ENCODE results near the gene GYS2. TPM values are rescaled to one million over a fixed set of nuclear protein-coding genes. Genes with fewer than 3 reads are reported as not detected.
A peak's percentile ranks its signal among the peaks of the same experiment; 100 is the strongest.

Gene GYS2
- polyA plus RNA-seq, 4 donors, result 0.10 to 0.32 (median 0.17) TPM; not detected in 1

DNA sequence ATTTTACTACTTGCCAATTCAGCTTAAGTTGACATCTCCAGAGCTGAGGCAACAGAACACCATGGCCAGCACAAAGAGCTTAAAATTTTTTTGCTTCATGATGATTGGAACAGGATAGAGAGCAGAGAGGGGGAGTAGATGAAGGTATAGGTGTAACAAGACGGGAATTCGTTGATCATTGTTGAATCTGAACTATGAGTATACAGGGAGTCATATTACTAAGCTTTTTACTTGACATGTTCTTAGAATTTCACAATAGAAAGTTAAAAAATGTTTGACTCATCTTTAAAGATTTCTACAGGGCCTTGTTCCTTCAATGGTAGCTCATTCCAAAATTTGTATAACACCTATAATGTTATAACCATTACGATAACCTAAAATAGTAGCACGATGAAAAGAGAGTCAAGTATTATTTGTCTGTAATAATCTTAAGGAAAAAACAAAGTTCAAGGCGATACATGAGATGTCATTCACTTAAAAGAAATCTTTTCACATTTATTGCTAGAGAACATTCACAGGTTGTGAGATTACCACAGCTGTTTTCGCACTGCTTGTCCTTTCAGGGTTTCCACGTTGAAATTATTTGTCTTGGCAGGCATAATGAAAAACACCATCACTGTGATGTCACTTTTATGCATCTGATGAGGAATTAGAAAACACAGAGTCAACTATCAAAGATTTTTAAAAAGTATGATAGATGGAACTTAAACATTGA, 44.6 kb downstream of the GYS2 start:
- no peak for DNase-seq (ENCODE audit: low read depth in 4 of 4, low spot score in 3 of 4)

DNA sequence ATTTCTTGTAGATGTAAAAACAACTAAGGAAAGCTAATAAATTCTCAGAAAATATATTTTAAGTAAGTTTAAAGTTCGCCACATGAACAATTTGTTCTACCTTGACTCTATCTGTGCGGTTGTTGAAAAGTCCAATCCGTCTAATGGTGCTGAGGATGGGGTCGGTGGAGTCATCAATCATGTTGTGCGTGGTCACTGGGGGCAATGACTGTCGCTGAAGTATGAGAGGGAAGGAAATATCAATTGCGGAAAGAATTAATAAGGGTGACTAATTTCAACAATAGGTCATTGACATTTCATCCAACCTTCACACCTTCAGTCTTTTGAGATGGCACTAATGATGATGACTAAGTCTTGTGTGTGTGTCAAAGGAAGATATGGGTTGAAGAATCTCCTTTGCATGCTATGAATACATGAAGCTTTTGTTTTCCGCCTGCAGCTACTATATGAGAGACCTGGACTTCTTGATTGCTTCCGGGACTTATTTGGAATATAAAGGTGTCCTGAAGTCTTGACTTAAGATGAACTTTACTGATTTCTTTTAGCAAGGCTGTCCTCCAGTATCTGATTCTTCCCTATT, 46.5 kb downstream of the GYS2 start:
- no peak for DNase-seq (ENCODE audit: low read depth in 4 of 4, low spot score in 3 of 4)

DNA sequence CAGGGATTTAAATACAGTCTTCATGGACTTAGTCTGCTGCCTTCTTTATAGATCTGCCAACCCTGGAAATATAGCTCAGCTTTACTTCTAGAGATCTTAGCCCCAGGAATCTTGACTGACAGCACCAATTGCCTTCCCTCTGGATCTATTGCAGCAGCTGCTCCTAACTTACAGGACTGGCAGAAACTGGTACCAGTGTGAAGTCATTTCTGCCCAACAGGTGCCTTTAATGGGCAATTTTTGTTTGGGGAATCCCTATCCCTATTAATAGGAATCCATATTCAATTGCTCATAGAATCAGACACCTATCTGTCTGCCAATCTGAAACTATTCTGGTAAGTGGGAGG, 51.3 kb downstream of the GYS2 start:
- no peak for DNase-seq (ENCODE audit: low read depth in 4 of 4, low spot score in 3 of 4)

DNA sequence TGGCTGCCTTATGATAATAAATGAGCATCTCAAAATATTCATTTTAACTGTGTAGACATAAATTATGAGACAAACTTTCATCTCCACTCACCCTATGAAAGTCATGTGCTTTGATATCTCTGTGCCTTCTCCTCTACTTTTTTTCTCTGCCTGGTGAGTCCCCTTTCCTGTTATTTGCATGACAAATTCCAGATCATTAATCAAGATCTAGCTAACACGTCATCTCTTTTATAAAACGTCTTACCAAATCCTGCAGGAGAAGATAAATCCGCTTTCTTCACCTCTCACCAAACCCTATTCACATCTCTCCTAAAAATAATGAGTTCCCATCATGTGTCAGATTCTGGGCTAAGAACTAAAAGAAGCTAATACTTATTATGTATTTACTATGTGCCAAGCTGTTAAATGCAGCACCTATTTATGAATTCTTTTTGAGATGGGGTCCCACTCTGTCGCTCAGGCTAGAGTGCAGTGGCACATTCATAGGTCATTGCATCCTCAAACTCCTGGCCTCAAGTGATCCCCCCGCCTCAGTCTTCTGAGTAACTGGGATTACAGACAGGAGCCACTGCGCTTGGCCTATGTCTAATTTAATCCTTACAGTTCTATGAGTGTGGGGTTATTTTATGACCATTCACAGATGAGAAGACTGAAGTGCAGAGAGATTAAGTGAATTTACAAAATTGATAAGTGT, 51.9 kb downstream of the GYS2 start:
- DNase-seq (ENCODE audit: low read depth in 4 of 4, low spot score in 3 of 4), result no peak

DNA sequence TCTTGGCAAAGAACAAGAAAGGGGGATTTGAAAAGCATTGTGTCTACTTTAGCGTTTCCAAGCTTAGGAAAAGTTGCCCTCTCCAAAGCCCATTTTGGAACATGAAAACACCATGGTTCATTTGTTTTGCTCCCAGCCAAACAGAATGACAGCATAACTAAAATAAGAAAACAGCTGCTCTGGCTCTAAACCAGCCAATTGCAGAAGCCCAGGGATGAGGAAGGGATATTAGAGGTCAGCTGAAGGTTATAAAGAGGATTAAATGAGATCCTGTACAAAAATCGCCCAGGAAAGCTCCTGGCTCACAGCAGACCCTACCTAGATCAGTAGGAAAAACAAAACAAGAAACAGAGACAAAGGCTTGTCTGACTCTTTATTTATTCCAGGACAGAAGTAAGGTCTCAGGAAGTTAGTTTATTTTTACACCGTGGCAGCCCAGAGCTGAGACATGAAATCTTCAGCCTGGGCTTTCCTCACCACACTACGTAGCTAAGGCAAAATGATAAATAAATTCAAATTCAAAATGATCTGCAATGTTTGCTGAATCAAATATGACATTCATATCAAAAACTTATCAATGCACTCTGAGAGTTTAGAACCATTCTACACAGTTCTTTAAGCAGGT, 52.7 kb downstream of the GYS2 start:
- no peak for DNase-seq (ENCODE audit: low read depth in 4 of 4, low spot score in 3 of 4)

DNA sequence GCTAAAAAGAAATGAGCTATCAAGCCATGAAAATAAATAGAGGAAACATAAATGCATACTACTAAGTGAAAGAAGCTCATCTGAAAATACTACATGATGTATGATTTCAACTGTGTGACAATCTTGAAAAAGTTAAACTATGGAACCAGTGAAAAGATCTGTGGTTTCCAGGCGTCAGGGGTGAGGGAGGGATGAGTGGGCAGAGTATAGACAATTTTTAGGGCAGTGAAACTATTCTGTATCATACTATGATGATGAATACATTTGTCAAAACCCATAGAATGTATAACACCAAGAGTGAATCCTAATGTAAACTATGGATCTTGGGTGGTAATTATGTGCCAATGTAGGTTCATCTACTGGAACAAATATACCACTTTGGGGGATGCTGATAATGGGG, 57.2 kb downstream of the GYS2 start:
- DNase-seq (ENCODE audit: low read depth in 4 of 4, low spot score in 3 of 4), result no peak

DNA sequence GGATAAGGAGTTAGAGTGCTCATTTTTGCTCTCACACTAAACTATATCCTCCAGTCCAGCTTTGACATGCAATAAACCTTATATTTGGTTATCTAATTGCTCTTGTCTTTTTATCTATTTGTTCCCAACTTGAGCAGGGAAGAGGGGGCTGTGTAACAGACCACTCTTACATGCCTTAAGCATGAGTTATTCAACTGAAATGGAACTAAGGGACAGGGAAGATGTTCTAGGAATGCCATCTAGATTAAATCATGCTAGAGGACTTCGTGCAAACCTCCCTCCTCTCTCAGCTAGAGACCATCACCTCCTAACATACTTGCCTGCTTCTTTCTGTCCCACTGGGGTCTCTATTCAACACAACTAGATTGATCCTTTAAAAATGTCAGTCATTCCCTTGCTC, 57.9 kb downstream of the GYS2 start:
- no peak for DNase-seq (ENCODE audit: low read depth in 4 of 4, low spot score in 3 of 4)

DNA sequence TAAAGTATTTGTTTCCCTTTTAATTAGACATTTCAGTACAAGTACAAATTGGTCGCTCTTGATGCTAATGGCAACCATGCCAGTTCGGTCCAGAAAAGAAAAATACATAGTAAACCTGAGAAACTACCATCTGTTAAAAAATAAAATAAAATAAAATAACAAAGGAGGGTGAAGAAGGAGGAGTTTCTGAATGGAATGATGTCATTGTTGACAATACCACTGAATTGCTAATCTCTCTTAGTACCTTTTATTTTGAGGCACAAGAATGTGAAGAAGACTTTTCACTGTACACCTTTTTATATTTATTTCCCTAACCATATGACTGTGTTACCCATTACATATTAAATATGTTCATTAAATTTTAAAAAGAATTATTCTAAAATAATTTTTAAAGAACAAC, 59.1 kb downstream of the GYS2 start:
- DNase-seq (ENCODE audit: low read depth in 4 of 4, low spot score in 3 of 4), result no peak

DNA sequence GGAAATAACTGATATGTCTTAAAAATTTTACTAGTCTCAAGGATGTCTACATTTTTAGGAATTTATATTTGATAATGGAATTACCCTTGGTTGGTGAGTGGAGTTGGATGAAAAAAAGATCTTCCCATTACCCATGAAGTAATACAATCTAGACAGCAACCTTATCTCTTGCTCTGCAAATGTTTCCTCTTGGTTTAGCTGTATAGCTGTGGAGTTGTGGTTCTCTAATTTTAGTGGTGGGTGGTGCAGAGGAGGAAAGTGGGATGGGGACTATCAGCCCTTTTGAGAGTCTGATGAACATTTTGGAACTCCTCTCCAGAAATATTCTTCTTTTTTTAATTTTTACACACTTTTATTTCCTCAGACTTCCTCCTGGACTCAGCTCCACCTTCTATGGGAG, 61.5 kb downstream of the GYS2 start:
- no peak for DNase-seq (ENCODE audit: low read depth in 4 of 4, low spot score in 3 of 4)

DNA sequence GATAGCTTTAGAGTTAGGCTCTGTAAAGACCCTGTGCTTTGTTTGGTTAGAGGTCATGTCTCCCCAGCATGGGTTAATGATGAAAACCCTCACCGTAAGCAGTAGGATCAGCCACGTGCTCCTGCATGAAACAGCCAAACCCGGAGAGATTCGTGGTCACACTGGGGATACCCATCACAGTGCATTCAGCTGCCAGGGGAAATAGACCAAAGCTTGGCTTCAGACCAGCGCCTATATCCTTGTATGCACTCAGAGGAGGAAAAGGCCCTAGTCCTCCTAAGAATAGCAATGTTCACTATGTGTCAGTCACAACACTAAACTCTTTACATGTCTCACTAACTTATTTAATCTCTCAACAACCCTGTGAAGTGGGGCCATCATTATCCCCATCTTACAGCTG, 62.2 kb downstream of the GYS2 start:
- no peak for DNase-seq (ENCODE audit: low read depth in 4 of 4, low spot score in 3 of 4)

DNA sequence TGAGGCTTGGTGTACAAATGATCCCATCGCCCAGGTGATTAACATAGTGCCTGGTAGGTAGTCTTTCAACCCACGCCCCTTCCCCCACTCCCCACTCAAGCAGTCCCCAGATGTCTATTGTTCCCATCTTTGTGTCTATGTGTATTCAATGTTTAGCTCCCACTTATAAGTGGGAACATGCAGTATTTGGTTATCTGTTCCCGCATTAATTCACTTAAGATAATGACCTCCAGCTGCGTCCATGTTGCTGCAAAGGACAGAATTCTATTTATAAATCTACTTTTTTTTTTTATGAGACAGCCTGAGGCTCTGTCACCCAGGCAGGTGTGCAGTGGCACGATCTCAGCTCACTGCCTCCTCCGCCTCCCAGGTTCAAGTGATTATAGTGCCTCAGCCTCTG, 62.9 kb downstream of the GYS2 start:
- DNase-seq (ENCODE audit: low read depth in 4 of 4, low spot score in 3 of 4), result no peak

DNA sequence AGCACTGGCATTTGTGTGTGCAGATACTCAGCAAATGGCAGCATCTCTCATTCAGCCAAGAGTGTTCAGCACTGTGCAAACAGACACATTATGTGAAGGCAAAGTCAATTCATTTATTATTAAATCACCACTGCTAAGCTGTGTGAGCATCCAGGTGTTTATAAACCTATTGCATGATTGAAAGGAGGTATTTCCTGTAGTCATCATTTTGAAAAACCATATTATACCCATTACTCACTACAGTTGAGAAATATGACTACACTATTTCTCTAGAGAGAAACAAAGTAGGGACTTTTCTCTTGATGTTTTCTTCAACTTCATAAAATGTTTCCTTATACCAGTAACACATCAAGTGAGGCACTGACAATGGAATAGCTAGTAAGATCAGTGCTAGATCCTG, 64.8 kb downstream of the GYS2 start:
- no peak for DNase-seq (ENCODE audit: low read depth in 4 of 4, low spot score in 3 of 4)

DNA sequence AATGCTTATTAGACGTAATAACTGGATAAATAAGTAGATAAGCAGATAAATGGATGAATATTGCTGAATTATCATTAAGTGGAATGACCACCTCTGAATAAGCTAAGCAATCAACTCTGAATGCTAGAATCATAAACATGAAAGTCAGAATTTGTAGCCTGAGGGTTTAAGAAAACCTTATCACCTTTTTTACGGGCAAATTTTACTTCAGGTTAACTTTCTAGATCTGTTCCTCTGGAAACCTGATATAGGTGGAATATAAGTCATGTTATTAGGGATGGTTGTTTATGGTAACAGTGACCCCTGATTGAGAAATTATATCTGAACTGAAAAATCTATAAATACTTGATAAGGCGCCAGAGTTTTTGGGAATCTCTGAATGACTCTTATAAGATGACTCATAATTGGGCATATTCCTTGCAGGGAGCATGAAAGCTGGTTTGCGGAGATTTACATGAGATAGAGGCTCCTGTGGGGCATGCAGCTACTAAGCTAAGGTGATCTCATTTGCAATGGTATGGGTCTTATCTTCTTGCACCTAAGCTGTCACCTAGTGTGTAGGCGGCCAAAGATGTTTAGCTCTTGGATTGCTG, 66.5 kb downstream of the GYS2 start:
- no peak for DNase-seq (ENCODE audit: low read depth in 4 of 4, low spot score in 3 of 4)

DNA sequence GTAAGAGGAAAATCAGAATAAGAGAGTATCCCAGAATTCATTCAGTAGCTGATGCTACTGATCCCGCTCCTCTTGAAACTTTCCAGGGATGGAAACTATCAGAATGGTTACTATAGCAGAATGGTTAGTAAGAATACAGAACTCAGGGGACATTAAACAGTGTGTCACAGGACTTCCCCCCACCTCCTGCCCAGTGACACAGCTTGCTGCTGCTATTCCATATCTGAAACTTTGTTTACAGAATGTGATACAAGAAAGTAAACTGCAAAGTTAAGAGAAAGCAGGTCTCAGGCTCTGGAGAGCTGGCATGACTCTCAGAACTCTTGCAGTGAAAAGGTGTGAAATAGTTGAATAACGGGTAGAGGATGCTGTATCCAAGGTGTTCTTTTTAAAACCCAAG, 75.2 kb downstream of the GYS2 start:
- DNase-seq (ENCODE audit: low read depth in 4 of 4, low spot score in 3 of 4), result no peak

DNA sequence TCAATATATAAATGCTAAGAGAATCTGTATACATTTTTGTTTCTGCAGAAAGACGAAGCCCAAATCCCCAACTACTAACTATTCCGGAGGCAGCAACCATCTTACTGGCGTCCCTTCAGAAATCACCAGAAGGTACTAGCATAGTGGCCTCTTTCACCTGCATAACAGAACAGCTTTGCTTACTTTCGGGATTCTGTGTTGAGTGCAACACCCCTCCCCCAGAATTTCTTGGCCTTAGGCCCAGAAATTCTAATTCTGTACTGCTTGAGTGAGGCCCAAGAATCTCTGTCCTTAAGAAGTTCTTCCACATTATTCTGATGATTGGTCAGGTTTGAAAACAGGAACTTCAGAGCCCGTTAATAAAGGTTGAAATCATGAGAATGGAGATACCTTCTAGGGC, 75.7 kb downstream of the GYS2 start:
- peak in 3 of 4 donors; percentile 31 to 49 (median 46) for DNase-seq (ENCODE audit: low read depth in 4 of 4, low spot score in 3 of 4)

DNA sequence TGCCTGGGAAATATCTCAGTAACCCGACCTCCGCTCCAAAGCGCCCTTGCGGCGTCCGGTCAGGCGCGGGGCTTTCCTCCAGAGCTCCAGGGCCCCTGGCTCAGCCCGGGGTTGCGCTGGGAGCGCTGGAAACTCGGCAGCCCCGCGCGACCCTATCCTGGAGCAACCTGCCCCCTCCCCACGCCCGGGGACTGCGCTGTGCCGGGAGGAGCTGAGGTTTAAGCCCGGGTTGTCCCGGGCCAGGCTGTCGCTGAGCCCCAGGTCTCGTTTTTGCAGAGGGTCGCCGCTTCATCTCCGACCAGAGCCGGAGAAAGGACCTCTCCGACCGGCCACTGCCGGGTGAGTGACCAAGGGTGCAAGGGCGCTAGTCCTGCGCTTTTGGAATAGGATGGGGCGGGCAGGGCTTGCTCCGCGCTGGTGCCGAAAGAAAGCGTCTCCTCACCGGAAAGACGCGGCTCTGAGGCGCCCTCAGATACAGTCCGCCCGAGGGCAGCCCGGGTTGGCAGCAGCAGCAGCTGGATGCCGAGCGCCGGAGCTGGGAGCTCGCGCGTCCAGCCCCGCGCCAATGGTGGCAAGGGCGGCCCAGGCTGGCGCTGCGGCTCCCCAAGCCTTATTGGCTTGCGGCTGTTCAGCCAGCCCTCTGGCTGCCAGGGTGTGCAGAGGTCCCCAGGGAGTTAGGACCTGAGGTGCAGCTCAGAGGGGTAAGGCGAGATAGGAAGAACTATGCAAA, 77.0 kb downstream of the GYS2 start:
- DNase-seq (ENCODE audit: low read depth in 4 of 4, low spot score in 3 of 4), result peak in 2 of 4 donors; percentile 10 to 12

DNA sequence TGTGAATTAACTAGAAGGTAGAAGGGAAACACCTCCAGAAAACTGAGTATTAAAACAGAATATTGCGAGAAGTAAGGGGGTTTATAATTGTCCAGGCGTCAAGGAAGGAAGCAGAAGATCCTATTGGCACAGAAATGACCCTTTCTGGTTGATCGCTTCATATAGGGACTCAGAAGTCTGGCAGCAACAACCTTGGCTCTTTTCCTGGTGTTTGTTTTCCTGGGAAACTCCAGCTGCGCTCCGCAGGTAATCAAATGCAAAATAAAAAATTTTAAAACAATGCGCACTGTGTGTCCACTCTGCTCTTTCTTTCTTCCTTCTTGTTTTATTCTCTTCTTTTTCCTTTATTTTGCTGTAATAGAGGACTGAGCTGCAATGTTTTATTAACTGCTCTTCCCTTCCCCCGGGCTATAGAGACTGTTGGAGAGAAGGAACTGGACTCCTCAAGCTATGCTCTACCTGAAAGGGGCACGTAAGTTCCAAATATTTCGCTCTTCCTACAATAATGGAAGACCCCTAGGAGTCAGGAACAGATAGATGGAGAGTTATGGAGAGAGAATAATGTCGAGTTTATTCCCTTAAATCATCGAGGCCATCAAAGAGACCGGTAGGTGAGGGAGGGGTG, 77.8 kb downstream of the GYS2 start:
- DNase-seq (ENCODE audit: low read depth in 4 of 4, low spot score in 3 of 4), result no peak

DNA sequence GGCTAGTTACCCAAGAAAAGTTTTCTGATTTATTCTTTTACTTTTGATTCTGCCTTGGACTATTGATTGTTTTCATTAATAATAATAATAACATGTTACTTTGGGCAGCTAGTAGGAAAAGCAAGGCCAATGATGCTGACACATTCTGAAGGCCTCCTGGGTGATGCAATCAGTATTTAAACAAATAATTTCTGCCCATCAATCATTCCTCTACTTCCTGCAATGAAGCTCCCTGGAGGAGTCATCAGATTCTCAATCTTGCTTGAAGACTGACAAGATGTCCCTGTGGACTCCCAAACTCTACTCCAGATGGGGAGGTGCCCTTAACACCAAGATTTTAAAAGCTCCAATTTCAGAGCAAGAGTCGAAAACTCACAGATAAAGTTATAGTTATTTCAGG, 78.6 kb downstream of the GYS2 start, which contains the start of gene SPX:
SPX (plus strand) TSS at position 244 of the 400 bp plus-strand sequence. CDS start 177 bp downstream, outside the sequence.
- no peak for DNase-seq (ENCODE audit: low read depth in 4 of 4, low spot score in 3 of 4)

DNA sequence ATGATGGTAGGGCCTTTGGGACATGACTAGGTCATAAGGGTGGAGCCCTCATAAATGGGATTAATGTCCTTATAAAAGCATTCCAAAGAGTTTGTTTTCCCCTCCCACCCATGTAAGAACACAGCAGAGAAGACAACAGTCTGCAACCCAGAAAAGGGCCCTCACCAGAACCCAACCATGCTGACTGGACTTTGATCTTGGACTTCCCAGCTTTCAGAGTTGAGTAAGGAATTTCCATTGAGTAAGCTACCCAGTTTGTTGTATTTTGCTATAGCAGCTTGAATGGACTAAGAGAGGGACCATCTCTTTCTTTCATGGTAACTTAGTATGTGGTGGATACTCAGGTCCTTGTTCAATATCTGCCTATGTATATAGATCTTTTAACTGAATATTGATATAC, 81.5 kb downstream of the GYS2 start:
- DNase-seq (ENCODE audit: low read depth in 4 of 4, low spot score in 3 of 4), result no peak

DNA sequence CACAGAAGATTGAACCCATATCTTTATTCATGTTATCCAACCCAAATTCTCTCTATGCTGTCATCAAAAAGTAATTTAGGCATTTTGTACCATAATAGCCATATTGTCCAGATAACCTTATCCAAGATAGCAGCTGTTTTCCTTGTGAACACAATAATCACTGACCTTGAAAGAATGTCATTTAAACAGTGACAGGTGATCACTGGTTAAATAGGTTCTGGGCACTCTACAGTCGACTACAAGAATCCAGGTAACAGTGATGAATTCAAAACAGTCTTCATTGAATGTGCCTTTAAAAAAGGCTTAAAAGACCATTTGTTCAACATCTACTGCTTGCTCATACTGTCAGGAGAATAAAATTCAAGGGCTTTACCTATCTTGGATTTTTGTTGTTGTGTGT, 83.1 kb downstream of the GYS2 start:
- DNase-seq (ENCODE audit: low read depth in 4 of 4, low spot score in 3 of 4), result no peak

Data from left renal pelvis (tissue), 4 donors.